Left lung (tissue), 10 donors: ENCODE data around the gene FNIP2. TPM values are rescaled to one million over a fixed set of nuclear protein-coding genes. Genes with fewer than 3 reads are reported as not detected.
"Not testable (repeated sequence)": the region's sequence is repeated elsewhere in the genome, so short reads cannot be mapped to it uniquely, and the experiment has no call there.

Experiments used
- ATAC-seq: fragments of 200-7000 bp; cut with Tn5 transposase; one replicate; pipeline ENCODE4 v1.9.1; 2020; ENCODE audit warnings: moderate library complexity
- DNase-seq, 4 donors: peaks; one replicate each; pipeline ENCODE4 v3.0.0-alpha.2; 2013 to 2020
- H3K27ac ChIP-seq, 2 donors: fragments of 200-600 bp; sonication (generic) in 1 of 2; one replicate each; pipeline versions ENCODE4 v1.5.0 to v1.8.0; 2020 to 2021
- H3K27me3 ChIP-seq, 2 donors: fragments of 200-600 bp; sonication (generic) in 1 of 2; one replicate each; pipeline versions ENCODE4 v1.5.0 to v1.8.0; 2020 to 2021
- H3K36me3 ChIP-seq, 2 donors: fragments of 200-600 bp; sonication (generic) in 1 of 2; one replicate each; pipeline versions ENCODE4 v1.5.0 to v1.8.0; 2020 to 2021
- H3K4me1 ChIP-seq, 2 donors: fragments of 200-600 bp; one replicate each; pipeline ENCODE4 v1.8.0; 2021
- H3K4me3 ChIP-seq, 2 donors: fragments of 200-600 bp; sonication (generic) in 1 of 2; one replicate each; pipeline versions ENCODE4 v1.5.0 to v1.8.0; 2020 to 2021; ENCODE audit warnings: mild to moderate bottlenecking in 1 of 2
- H3K9me3 ChIP-seq, 2 donors: fragments of 200-600 bp; sonication (generic) in 1 of 2; one replicate each; pipeline versions ENCODE4 v1.5.0 to v1.8.0; 2020 to 2021
- intact Hi-C, 2 donors: fragments of 100-400 bp; cut with DNase I; formaldehyde crosslinking; loops; one replicate each; pipeline versions ENCODE4 v1.11.2 to v1.14.2; 2022
- polyA plus RNA-seq, 6 donors: library from polyadenylated mRNA; unstranded; fragments of 120-200 nt; gene quantifications; one replicate each; pipeline ENCODE4 v1.2.1, GENCODE V29; 2013; ENCODE audit not compliant: insufficient read length in 6 of 6
- total RNA-seq, 2 donors: library from RNA; stranded (reverse); fragmentation: NEBNext Ultra II Directional; extraction: Animal tissue kit (Norgen Biotek cat#: 25700); gene quantifications; one replicate each; pipeline ENCODE4 v1.2.1, GENCODE V29; 2021
- TF ChIP-seq, protein P1 (sequence below), 2 donors: fragments of 200-600 bp; sonication (generic) in 1 of 2; IDR thresholded peaks; one replicate each; pipeline versions ENCODE4 v1.5.0 to v1.8.0; 2021; ENCODE audit warnings: antibody characterized with exemption in 2 of 2
- donor health status: DM: no; HTN: yes; CAD: no.
- donor health status: DM: no; HTN: no; CAD: no.

The FNIP2 gene
- total and polyA plus RNA-seq, 8 donors: 24.5 to 71.2 (median 29.3) TPM

DNA sequence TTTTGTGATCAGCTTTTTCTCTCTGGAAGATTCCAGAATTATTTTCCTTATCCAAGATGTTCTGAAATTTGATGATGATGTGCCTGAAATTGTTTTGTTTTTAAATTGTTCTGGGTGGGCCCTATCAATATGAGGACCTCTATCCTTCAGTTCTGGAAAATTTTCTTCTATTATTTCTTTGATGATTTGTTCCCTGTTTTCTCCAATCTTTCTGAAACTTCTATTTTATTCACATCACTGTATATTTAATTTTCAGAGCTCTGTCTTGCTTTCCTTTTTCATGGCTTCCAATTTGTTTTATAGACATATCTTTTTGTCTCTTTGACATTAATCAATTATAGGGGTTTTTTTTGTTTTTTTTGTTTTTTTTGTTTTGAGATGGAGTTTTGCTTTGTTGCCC, 12.2 kb upstream of the FNIP2 start:
- H3K27me3 ChIP-seq: no peaks in the 10 kb centered on the region
- ATAC-seq: no peak
- no peak for DNase-seq
- H3K27ac ChIP-seq: no peak overlapping the region
- no peaks in the 10 kb centered on the region for H3K4me1 ChIP-seq
- intact Hi-C loops: no loop called here
- TF ChIP-seq, protein P1, sequence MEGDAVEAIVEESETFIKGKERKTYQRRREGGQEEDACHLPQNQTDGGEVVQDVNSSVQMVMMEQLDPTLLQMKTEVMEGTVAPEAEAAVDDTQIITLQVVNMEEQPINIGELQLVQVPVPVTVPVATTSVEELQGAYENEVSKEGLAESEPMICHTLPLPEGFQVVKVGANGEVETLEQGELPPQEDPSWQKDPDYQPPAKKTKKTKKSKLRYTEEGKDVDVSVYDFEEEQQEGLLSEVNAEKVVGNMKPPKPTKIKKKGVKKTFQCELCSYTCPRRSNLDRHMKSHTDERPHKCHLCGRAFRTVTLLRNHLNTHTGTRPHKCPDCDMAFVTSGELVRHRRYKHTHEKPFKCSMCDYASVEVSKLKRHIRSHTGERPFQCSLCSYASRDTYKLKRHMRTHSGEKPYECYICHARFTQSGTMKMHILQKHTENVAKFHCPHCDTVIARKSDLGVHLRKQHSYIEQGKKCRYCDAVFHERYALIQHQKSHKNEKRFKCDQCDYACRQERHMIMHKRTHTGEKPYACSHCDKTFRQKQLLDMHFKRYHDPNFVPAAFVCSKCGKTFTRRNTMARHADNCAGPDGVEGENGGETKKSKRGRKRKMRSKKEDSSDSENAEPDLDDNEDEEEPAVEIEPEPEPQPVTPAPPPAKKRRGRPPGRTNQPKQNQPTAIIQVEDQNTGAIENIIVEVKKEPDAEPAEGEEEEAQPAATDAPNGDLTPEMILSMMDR (IDR thresholded peaks at IDR 0.05): no peak
- H3K4me3 ChIP-seq: no peak overlapping the region
- no peaks in the 10 kb centered on the region for H3K9me3 ChIP-seq
- no peaks in the 10 kb centered on the region for H3K36me3 ChIP-seq

GRCh38 chr4:158758142-158758541, 10.7 kb upstream of the FNIP2 start:
- Histone ChIP-seq H3K36me3 (no peaks in the 10 kb centered on the region), H3K27ac (no peak overlapping the region), H3K4me1 (no peaks in the 10 kb centered on the region), H3K27me3 (no peaks in the 10 kb centered on the region), H3K4me3 (no peak overlapping the region), H3K9me3 (no peaks in the 10 kb centered on the region)
- intact Hi-C loops: no loop called here
- DNase-seq (no peak), ATAC-seq (peak; percentile 57)
- TF ChIP-seq, protein P1 (IDR thresholded peaks at IDR 0.05): no peak

GRCh38 chr4:158758703-158759102, 10.1 kb upstream of the FNIP2 start:
- no peak for DNase-seq
- Histone ChIP-seq H3K27me3 (no peaks in the 10 kb centered on the region), H3K36me3 (no peaks in the 10 kb centered on the region), H3K4me1 (no peaks in the 10 kb centered on the region), H3K9me3 (no peaks in the 10 kb centered on the region), H3K27ac (no peak overlapping the region), H3K4me3 (no peak overlapping the region)
- ATAC-seq: peak; percentile 17
- intact Hi-C loops: no loop called here
- TF ChIP-seq, protein P1 (IDR thresholded peaks at IDR 0.05): no peak

DNA sequence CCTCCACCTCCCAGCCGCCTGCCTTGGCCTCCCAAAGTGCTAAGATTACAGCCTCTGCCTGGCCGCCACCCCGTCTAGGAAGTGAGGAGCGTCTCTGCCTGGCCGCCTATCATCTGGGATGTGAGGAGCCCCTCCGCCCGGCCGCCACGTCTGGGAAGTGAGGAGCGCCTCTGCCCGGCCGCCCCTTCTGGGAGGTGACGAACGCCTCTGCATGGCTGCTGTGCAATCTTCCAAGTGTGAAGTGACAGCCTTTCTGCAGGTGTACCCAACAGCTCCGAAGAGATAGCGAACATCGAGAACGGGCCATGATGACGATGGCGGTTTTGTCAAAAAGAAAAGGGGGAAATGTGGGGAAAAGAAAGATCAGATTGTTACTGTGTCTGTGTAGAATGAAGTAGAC, 9.3 kb upstream of the FNIP2 start:
- ATAC-seq, H3K4me3 ChIP-seq, intact Hi-C loops, H3K4me1 ChIP-seq, H3K9me3 ChIP-seq, H3K36me3 ChIP-seq, H3K27me3 ChIP-seq, H3K27ac ChIP-seq, DNase-seq: not testable (repeated sequence)

DNA sequence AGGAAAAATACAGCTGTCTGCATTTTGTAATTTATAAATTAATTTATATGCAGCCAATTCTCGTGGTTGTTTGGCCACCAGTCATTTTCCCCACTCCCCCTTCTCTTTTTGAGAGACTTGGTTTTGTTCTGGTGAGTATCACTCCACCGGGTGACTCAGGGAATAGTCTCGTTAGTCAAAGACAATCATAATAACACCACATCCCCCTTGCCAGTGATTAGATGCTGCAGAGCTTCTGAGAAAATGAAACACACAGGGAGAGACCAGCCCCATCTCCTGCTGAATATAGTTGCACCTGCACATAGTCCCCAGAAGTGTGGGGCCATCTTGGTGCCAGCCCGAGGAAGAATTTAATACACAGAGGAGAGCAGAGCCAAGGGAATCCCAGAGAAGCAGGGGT, 8.0 kb upstream of the FNIP2 start:
- no peak overlapping the region for H3K27ac ChIP-seq
- no peak for DNase-seq
- ATAC-seq: no peak
- H3K27me3 ChIP-seq: no peaks in the 10 kb centered on the region
- no peaks in the 10 kb centered on the region for H3K4me1 ChIP-seq
- H3K36me3 ChIP-seq: no peaks in the 10 kb centered on the region
- no peaks in the 10 kb centered on the region for H3K9me3 ChIP-seq
- no peak overlapping the region for H3K4me3 ChIP-seq
- intact Hi-C loops: no loop called here
- TF ChIP-seq, protein P1 (IDR thresholded peaks at IDR 0.05): no peak

DNA sequence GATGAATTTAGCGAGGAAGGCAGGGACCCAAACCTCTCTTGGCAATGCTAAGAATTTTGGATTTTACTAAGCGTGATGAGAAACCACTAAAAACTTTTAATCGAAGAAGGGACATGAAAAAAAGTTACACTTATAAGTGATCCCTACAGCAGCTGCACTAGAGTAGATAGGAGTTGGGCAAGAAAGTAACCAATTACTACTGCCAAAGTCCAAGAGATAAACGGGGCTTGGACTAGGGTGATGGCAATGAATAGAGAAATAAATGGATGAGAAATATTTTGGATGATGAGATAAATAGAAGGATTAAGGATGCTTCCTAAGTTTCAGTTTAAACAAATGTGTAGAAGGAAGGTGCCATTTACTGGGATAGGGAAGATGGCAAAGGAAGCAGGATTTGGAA, 6.3 kb upstream of the FNIP2 start:
- Histone ChIP-seq H3K27ac (no peak overlapping the region), H3K4me3 (no peak overlapping the region), H3K36me3 (no peaks in the 10 kb centered on the region), H3K4me1 (peaks cover 0 to 16% of the 10 kb centered on the region in 2 donors), H3K27me3 (no peaks in the 10 kb centered on the region), H3K9me3 (no peaks in the 10 kb centered on the region)
- TF ChIP-seq, protein P1 (IDR thresholded peaks at IDR 0.05): no peak
- ATAC-seq (no peak), DNase-seq (no peak)
- intact Hi-C loops: no loop called here
